ENCODE data around the gene FBXL4.

Gene FBXL4

GRCh38 chr6:98827295-98828159 lies 120.2 kb downstream of the FBXL4 start:
- no peak for DNase-seq
- H3K4me2 ChIP-seq (ENCODE audit: insufficient read depth, low read length), result no peak overlapping the region
- H3K36me3 ChIP-seq (ENCODE audit: insufficient read depth, low read length), result no peaks in the 10 kb centered on the region
- H3K27ac ChIP-seq (ENCODE audit: low read length), result no peak overlapping the region
- no peak overlapping the region for H3K4me3 ChIP-seq (ENCODE audit: low read depth in 1 of 2, low read length in 2 of 2)
- TF ChIP-seq CTCF (IDR thresholded peaks at IDR 0.05; ENCODE audit: borderline replicate concordance, extremely low read depth, low read length, poor library complexity, severe bottlenecking) (no peak), EZH2 (IDR thresholded peaks at IDR 0.05; ENCODE audit: borderline replicate concordance, low read depth, low read length, severe bottlenecking) (no peak)
- H3K9me3 ChIP-seq (ENCODE audit: insufficient read depth, low read length, severe bottlenecking), result no peaks in the 10 kb centered on the region
- no peak overlapping the region for H3K9ac ChIP-seq (ENCODE audit: low read depth, low read length)
- no peaks in the 10 kb centered on the region for H3K79me2 ChIP-seq (ENCODE audit: insufficient read depth, low read length)
- ATAC-seq (ENCODE audit: insufficient read depth, low read depth), result no peak
- no peak overlapping the region for H2AFZ ChIP-seq (ENCODE audit: low read depth, low read length)
- H3K27me3 ChIP-seq (ENCODE audit: insufficient read depth, low read length, poor library complexity), result no peaks in the 10 kb centered on the region
- no peaks in the 10 kb centered on the region for H4K20me1 ChIP-seq (ENCODE audit: insufficient read depth, low read length)
- no peaks in the 10 kb centered on the region for H3K4me1 ChIP-seq (ENCODE audit: insufficient read depth, low read length)

GRCh38 chr6:98825600-98826230 lies 122.0 kb downstream of the FBXL4 start:
- H3K4me2 ChIP-seq (ENCODE audit: insufficient read depth, low read length), result no peak overlapping the region

GRCh38 chr6:98824902-98825599 lies 122.7 kb downstream of the FBXL4 start:
- Histone ChIP-seq H3K36me3 (ENCODE audit: insufficient read depth, low read length) (no peaks in the 10 kb centered on the region), H3K27me3 (ENCODE audit: insufficient read depth, low read length, poor library complexity) (no peaks in the 10 kb centered on the region), H4K20me1 (ENCODE audit: insufficient read depth, low read length) (no peaks in the 10 kb centered on the region), H3K9ac (ENCODE audit: low read depth, low read length) (no peak overlapping the region), H3K4me2 (ENCODE audit: insufficient read depth, low read length) (no peak overlapping the region), H3K79me2 (ENCODE audit: insufficient read depth, low read length) (no peaks in the 10 kb centered on the region), H3K4me1 (ENCODE audit: insufficient read depth, low read length) (no peaks in the 10 kb centered on the region), H3K9me3 (ENCODE audit: insufficient read depth, low read length, severe bottlenecking) (no peaks in the 10 kb centered on the region), H3K27ac (ENCODE audit: low read length) (no peak overlapping the region), H3K4me3 (ENCODE audit: low read depth in 1 of 2, low read length in 2 of 2) (no peak overlapping the region), H2AFZ (ENCODE audit: low read depth, low read length) (no peak overlapping the region)
- DNase-seq, result no peak
- TF ChIP-seq EZH2 (IDR thresholded peaks at IDR 0.05; ENCODE audit: borderline replicate concordance, low read depth, low read length, severe bottlenecking) (no peak), CTCF (IDR thresholded peaks at IDR 0.05; ENCODE audit: borderline replicate concordance, extremely low read depth, low read length, poor library complexity, severe bottlenecking) (no peak)
- ATAC-seq (ENCODE audit: insufficient read depth, low read depth), result no peak

More at GRCh38 chr6:98825600-98826230, 122.0 kb downstream of the FBXL4 start:
- H3K79me2 ChIP-seq (ENCODE audit: insufficient read depth, low read length), result no peaks in the 10 kb centered on the region
- TF ChIP-seq CTCF (IDR thresholded peaks at IDR 0.05; ENCODE audit: borderline replicate concordance, extremely low read depth, low read length, poor library complexity, severe bottlenecking) (no peak), EZH2 (IDR thresholded peaks at IDR 0.05; ENCODE audit: borderline replicate concordance, low read depth, low read length, severe bottlenecking) (no peak)
- no peak overlapping the region for H3K9ac ChIP-seq (ENCODE audit: low read depth, low read length)
- no peaks in the 10 kb centered on the region for H3K9me3 ChIP-seq (ENCODE audit: insufficient read depth, low read length, severe bottlenecking)
- ATAC-seq (ENCODE audit: insufficient read depth, low read depth) (no peak), DNase-seq (no peak)
- H4K20me1 ChIP-seq (ENCODE audit: insufficient read depth, low read length), result no peaks in the 10 kb centered on the region
- no peaks in the 10 kb centered on the region for H3K27me3 ChIP-seq (ENCODE audit: insufficient read depth, low read length, poor library complexity)
- no peaks in the 10 kb centered on the region for H3K4me1 ChIP-seq (ENCODE audit: insufficient read depth, low read length)
- no peak overlapping the region for H3K4me3 ChIP-seq (ENCODE audit: low read depth in 1 of 2, low read length in 2 of 2)
- H3K36me3 ChIP-seq (ENCODE audit: insufficient read depth, low read length), result no peaks in the 10 kb centered on the region
- H2AFZ ChIP-seq (ENCODE audit: low read depth, low read length), result no peak overlapping the region
- no peak overlapping the region for H3K27ac ChIP-seq (ENCODE audit: low read length)

Data from DND-41 (cell line).